GM18526 (cell line): ENCODE results near the gene FDPS.

Experiments used
- POLR2A ChIP-seq: IDR thresholded peaks from 3 replicates; pipeline ENCODE4 v1.6.1; 2011; ENCODE audit not compliant: insufficient read length; ENCODE audit errors: extremely low read depth

The FDPS gene

GRCh38 chr1:155308493-155309422 lies at the start of gene FDPS:
Gene FDPS (plus strand): TSS chr1:155308866. CDS start chr1:155309790, 924 bp downstream.
- TF ChIP-seq POLR2A: peak; percentile 82

GRCh38 chr1:155260276-155260675 lies 48.4 kb upstream of the FDPS start:
- TF ChIP-seq POLR2A: no peak

- TF ChIP-seq POLR2A: no peak
Measured at GRCh38 chr1:155261493-155261851, 47.2 kb upstream of the FDPS start.

- peak; percentile 87 for TF ChIP-seq POLR2A
Measured at GRCh38 chr1:155261852-155262673, 46.6 kb upstream of the FDPS start, which contains the start of gene SCAMP3. Gene SCAMP3 (minus strand): TSS chr1:155262360. CDS start chr1:155262151, 209 bp downstream.

GRCh38 chr1:155263067-155263466 lies 45.6 kb upstream of the FDPS start:
- TF ChIP-seq POLR2A: no peak

GRCh38 chr1:155266553-155266952 lies 42.1 kb upstream of the FDPS start:
- no peak for TF ChIP-seq POLR2A

GRCh38 chr1:155267373-155267772 lies 41.3 kb upstream of the FDPS start:
- no peak for TF ChIP-seq POLR2A

- no peak for TF ChIP-seq POLR2A
Measured at GRCh38 chr1:155268630-155269029, 40.0 kb upstream of the FDPS start.

GRCh38 chr1:155269381-155269780 lies 39.3 kb upstream of the FDPS start:
- TF ChIP-seq POLR2A: no peak

- TF ChIP-seq POLR2A: no peak
Measured at GRCh38 chr1:155272466-155273342, 36.0 kb upstream of the FDPS start.

- peak; percentile 90 for TF ChIP-seq POLR2A
Measured at GRCh38 chr1:155273343-155274245, 35.1 kb upstream of the FDPS start, which contains the start of gene CLK2. Gene CLK2 (minus strand): TSS chr1:155273504. CDS start chr1:155270977, 2,527 bp downstream.

GRCh38 chr1:155277070-155277901 lies 31.4 kb upstream of the FDPS start, which contains the start of gene HCN3:
Gene HCN3 (plus strand): TSS chr1:155277463. CDS start chr1:155277591, 128 bp downstream.
- TF ChIP-seq POLR2A: no peak
